Liver (tissue), 9 donors: ENCODE data around the gene SLC22A15. TPM values are rescaled to one million over a fixed set of nuclear protein-coding genes. Genes with fewer than 3 reads are reported as not detected.

ENCODE experiments used
- DNase-seq: peaks from one replicate; pipeline ENCODE4 v3.0.0-alpha.2; 2017; ENCODE audit warnings: low spot score
- H3K27ac ChIP-seq, 2 donors: one replicate each; pipeline ENCODE4 v1.7.0; 2013; ENCODE audit warnings: inconsistent platforms in 2 of 2, low read length in 2 of 2, control low read depth in 1 of 2, low read depth in 1 of 2, mild to moderate bottlenecking in 1 of 2
- H3K27me3 ChIP-seq, 4 donors: one replicate each; pipeline versions ENCODE4 v1.6.1 to v1.7.0; 2013; ENCODE audit warnings: low read length in 3 of 4, inconsistent platforms in 1 of 4, mild to moderate bottlenecking in 1 of 4, moderate library complexity in 1 of 4; ENCODE audit not compliant: control insufficient read depth in 4 of 4, insufficient read depth in 4 of 4
- H3K36me3 ChIP-seq, 4 donors: one replicate each; pipeline versions ENCODE4 v1.6.1 to v1.7.0; 2013; ENCODE audit warnings: low read length in 3 of 4, mild to moderate bottlenecking in 3 of 4, low read depth in 1 of 4, moderate library complexity in 1 of 4; ENCODE audit not compliant: control insufficient read depth in 4 of 4, insufficient read depth in 3 of 4
- H3K4me1 ChIP-seq, 4 donors: one replicate each; pipeline versions ENCODE4 v1.6.1 to v1.7.0; 2013; ENCODE audit warnings: low read length in 3 of 4, mild to moderate bottlenecking in 3 of 4, moderate library complexity in 1 of 4; ENCODE audit not compliant: control insufficient read depth in 4 of 4, insufficient read depth in 4 of 4
- H3K4me3 ChIP-seq, 3 donors: one replicate each; pipeline versions ENCODE4 v1.6.1 to v1.7.0; 2013; ENCODE audit warnings: low read length in 3 of 3, control low read depth in 1 of 3, low read depth in 1 of 3, mild to moderate bottlenecking in 1 of 3
- H3K9ac ChIP-seq, 2 donors: one replicate each; pipeline ENCODE4 v1.7.0; 2013; ENCODE audit warnings: low read length in 2 of 2, mild to moderate bottlenecking in 2 of 2, moderate library complexity in 2 of 2, control low read depth in 1 of 2, low read depth in 1 of 2
- H3K9me3 ChIP-seq, 4 donors: one replicate each; pipeline versions ENCODE4 v1.6.1 to v1.7.0; 2013; ENCODE audit warnings: low read length in 3 of 4; ENCODE audit not compliant: control insufficient read depth in 4 of 4
- ATF3 ChIP-seq: IDR thresholded peaks from 2 replicates; pipeline ENCODE4 v1.6.1; 2016; ENCODE audit warnings: antibody characterized with exemption
- EGR1 ChIP-seq, 2 donors: IDR thresholded peaks; 2 replicates each; pipeline ENCODE4 v1.6.1; 2016 to 2018; ENCODE audit warnings: antibody characterized with exemption in 2 of 2, low read depth in 2 of 2
- FOXA1 ChIP-seq: IDR thresholded peaks from 2 replicates; pipeline ENCODE4 v1.6.1; 2016; ENCODE audit warnings: antibody characterized with exemption
- FOXA2 ChIP-seq: IDR thresholded peaks from 2 replicates; pipeline ENCODE4 v1.6.1; 2016; ENCODE audit warnings: antibody characterized with exemption
- GABPA ChIP-seq, 2 donors: IDR thresholded peaks in 1 of 2; conservative IDR thresholded peaks in 1 of 2; 2 replicates each; pipeline ENCODE4 v1.6.1; 2016; ENCODE audit warnings: antibody characterized with exemption in 2 of 2, mild to moderate bottlenecking in 1 of 2, moderate library complexity in 1 of 2
- HNF4A ChIP-seq, 2 donors: conservative IDR thresholded peaks; 2 replicates each; pipeline ENCODE4 v1.6.1; 2016; ENCODE audit warnings: antibody characterized with exemption in 2 of 2, mild to moderate bottlenecking in 2 of 2
- HNF4G ChIP-seq: IDR thresholded peaks from 2 replicates; pipeline ENCODE4 v1.6.1; 2016; ENCODE audit warnings: antibody characterized with exemption
- JUND ChIP-seq, 2 donors: IDR thresholded peaks; 2 replicates each; pipeline ENCODE4 v1.6.1; 2016; ENCODE audit warnings: antibody characterized with exemption in 2 of 2
- MAX ChIP-seq: IDR thresholded peaks from 2 replicates; pipeline ENCODE4 v1.6.1; 2016; ENCODE audit warnings: antibody characterized with exemption
- NR2F2 ChIP-seq: IDR thresholded peaks from 2 replicates; pipeline ENCODE4 v1.6.1; 2016; ENCODE audit warnings: antibody characterized with exemption
- RAD21 ChIP-seq, 2 donors: IDR thresholded peaks; 2 replicates each; pipeline ENCODE4 v1.6.1; 2016; ENCODE audit warnings: antibody characterized with exemption in 2 of 2, mild to moderate bottlenecking in 2 of 2
- SP1 ChIP-seq: IDR thresholded peaks from 2 replicates; pipeline ENCODE4 v1.6.1; 2018; ENCODE audit warnings: antibody characterized with exemption, mild to moderate bottlenecking
- TAF1 ChIP-seq: conservative IDR thresholded peaks from 2 replicates; pipeline ENCODE4 v1.6.1; 2016; ENCODE audit warnings: antibody characterized with exemption, mild to moderate bottlenecking
- YY1 ChIP-seq: IDR thresholded peaks from 2 replicates; pipeline ENCODE4 v1.6.1; 2016; ENCODE audit warnings: antibody characterized with exemption, mild to moderate bottlenecking
- ZBTB33 ChIP-seq: IDR thresholded peaks from 2 replicates; pipeline ENCODE4 v1.6.1; 2016; ENCODE audit warnings: antibody characterized with exemption
- WGBS: extraction: QIAGEN DNeasy Blood & Tissue Kit; methylation state at CpG from one replicate; pipeline ENCODE4 v1.1.7; 2013; 5-methylcytosine and 5-hydroxymethylcytosine counted together
- polyA plus RNA-seq, 2 donors: library from polyadenylated mRNA; stranded (reverse) in 1 of 2; unstranded in 1 of 2; fragments of 200-250 nt in 1 of 2; fragments of >200 nt in 1 of 2; fragmentation: Nextera tagmentation in 1 of 2; extraction: Ambion mirVana in 1 of 2; gene quantifications; one replicate each; pipeline versions ENCODE4 v1.2.1 to v1.2.3, GENCODE V29; 2013 to 2015
- total RNA-seq, 2 donors: library from RNA; depleted of rRNA; stranded (reverse); fragments of >200 nt; gene quantifications; one replicate each; pipeline ENCODE4 v1.2.3, GENCODE V29; 2014
- TF ChIP-seq, protein P1 (sequence below): IDR thresholded peaks from 2 replicates; pipeline ENCODE4 v1.6.1; 2016; ENCODE audit warnings: antibody characterized with exemption, mild to moderate bottlenecking
- TF ChIP-seq, protein P2 (sequence below): fragments of 150-350 bp; IDR thresholded peaks from 2 replicates; pipeline ENCODE4 v1.5.1; 2017; ENCODE audit warnings: improper control_type of control experiment, low read depth, low read length; ENCODE audit not compliant: missing input control
- donor health status: healthy.
- donor health status: healthy.
- donor health status: healthy.
- donor health status: healthy.
- donor health status: healthy.

The SLC22A15 gene
- total and polyA plus RNA-seq, 4 donors, result 0.12 to 3.6 (median 0.83) TPM

DNA sequence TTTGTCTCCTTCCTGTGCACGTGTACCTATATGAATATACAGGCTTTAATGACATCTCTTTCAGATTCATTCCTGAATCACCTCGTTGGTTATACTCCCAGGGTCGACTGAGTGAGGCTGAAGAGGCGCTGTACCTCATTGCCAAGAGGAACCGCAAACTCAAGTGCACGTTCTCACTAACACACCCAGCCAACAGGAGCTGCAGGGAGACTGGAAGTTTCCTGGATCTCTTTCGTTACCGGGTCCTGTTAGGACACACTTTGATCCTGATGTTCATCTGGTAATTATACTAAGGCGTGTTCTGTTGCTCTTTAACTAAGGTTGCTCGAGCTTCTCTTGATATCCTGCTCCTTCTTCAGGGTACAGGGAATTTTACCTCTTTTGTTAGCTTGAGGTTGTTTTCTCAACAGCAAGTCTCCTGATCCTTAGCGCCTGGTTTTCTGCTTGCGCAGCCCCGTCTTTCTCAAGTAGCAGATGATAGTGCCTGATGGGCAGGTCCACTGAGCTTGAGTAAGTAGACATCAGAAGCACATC is 55.1 kb downstream of the SLC22A15 start:
- Histone ChIP-seq H3K4me3 (no peak overlapping the region), H3K27me3 (no peaks in the 10 kb centered on the region), H3K9ac (no peak overlapping the region), H3K27ac (no peak overlapping the region), H3K36me3 (peaks cover 0 to 2% (median 0%) of the 10 kb centered on the region in 4 donors), H3K9me3 (no peaks in the 10 kb centered on the region), H3K4me1 (no peaks in the 10 kb centered on the region)
- WGBS, result 88% methylated on average over 13 of the region's 13 CpGs
- TF ChIP-seq HNF4G (no peak), FOXA2 (no peak), SP1 (no peak), ZBTB33 (no peak), NR2F2 (no peak), FOXA1 (no peak), EGR1 (IDR thresholded peaks at IDR 0.05; ENCODE audit: low read depth in 2 of 2) (no peak), GABPA (IDR thresholded peaks at IDR 0.05 in 1 of 2, conservative IDR thresholded peaks at IDR 0.05 in 1 of 2) (no peak), RAD21 (IDR thresholded peaks at IDR 0.05) (no peak), HNF4A (conservative IDR thresholded peaks at IDR 0.05) (no peak), MAX (no peak), JUND (IDR thresholded peaks at IDR 0.05) (no peak), ATF3 (no peak), TAF1 (no peak), YY1 (no peak)
- TF ChIP-seq, protein P1, sequence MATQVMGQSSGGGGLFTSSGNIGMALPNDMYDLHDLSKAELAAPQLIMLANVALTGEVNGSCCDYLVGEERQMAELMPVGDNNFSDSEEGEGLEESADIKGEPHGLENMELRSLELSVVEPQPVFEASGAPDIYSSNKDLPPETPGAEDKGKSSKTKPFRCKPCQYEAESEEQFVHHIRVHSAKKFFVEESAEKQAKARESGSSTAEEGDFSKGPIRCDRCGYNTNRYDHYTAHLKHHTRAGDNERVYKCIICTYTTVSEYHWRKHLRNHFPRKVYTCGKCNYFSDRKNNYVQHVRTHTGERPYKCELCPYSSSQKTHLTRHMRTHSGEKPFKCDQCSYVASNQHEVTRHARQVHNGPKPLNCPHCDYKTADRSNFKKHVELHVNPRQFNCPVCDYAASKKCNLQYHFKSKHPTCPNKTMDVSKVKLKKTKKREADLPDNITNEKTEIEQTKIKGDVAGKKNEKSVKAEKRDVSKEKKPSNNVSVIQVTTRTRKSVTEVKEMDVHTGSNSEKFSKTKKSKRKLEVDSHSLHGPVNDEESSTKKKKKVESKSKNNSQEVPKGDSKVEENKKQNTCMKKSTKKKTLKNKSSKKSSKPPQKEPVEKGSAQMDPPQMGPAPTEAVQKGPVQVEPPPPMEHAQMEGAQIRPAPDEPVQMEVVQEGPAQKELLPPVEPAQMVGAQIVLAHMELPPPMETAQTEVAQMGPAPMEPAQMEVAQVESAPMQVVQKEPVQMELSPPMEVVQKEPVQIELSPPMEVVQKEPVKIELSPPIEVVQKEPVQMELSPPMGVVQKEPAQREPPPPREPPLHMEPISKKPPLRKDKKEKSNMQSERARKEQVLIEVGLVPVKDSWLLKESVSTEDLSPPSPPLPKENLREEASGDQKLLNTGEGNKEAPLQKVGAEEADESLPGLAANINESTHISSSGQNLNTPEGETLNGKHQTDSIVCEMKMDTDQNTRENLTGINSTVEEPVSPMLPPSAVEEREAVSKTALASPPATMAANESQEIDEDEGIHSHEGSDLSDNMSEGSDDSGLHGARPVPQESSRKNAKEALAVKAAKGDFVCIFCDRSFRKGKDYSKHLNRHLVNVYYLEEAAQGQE, result no peak
- TF ChIP-seq, protein P2, sequence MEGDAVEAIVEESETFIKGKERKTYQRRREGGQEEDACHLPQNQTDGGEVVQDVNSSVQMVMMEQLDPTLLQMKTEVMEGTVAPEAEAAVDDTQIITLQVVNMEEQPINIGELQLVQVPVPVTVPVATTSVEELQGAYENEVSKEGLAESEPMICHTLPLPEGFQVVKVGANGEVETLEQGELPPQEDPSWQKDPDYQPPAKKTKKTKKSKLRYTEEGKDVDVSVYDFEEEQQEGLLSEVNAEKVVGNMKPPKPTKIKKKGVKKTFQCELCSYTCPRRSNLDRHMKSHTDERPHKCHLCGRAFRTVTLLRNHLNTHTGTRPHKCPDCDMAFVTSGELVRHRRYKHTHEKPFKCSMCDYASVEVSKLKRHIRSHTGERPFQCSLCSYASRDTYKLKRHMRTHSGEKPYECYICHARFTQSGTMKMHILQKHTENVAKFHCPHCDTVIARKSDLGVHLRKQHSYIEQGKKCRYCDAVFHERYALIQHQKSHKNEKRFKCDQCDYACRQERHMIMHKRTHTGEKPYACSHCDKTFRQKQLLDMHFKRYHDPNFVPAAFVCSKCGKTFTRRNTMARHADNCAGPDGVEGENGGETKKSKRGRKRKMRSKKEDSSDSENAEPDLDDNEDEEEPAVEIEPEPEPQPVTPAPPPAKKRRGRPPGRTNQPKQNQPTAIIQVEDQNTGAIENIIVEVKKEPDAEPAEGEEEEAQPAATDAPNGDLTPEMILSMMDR, result no peak
- DNase-seq, result no peak
